Measurements from ENCODE around the gene GLIS1. TPM values are rescaled to one million over a fixed set of nuclear protein-coding genes. Genes with fewer than 3 reads are reported as not detected.

GLIS1 gene
- total and polyA plus RNA-seq, 10 of the 15 experiments (the other 5 are each of a cell fraction or from before 2014, with no cell fraction given) = not detected

- BruUV-seq (replicated peaks) = no TSS peak
- ATAC-seq = no peak
- POLR2A ChIA-PET = no interaction called here
These were observed 12.9 kb downstream of the GLIS1 start for GRCh38 chr1:53726009-53726600.

More at GRCh38 chr1:53726009-53726600, 12.9 kb downstream of the GLIS1 start:
- H3K27me3 ChIP-seq (replicated peaks in 1 of 2; ENCODE audit: control insufficient read depth in 2 of 2, insufficient read depth in 2 of 2, low read length in 1 of 2) = no peaks in the 10 kb centered on the region; a peak in 1 of 4 replicates
- no peaks in the 10 kb centered on the region for H3K9me3 ChIP-seq (replicated peaks; ENCODE audit: control insufficient read depth, insufficient read depth, low read length)
- intact Hi-C loops (cut with micrococcal nuclease; ENCODE audit: unreplicated experiment) (no loop called here), in situ Hi-C loops (cut with MboI) (no loop called here)
- CTCF ChIA-PET = interaction anchor here (1.1 kb wide), 1 partner anchor 9 kb away, joined by 3 read pairs; no protein-coding TSS in a partner anchor
- SMC1A ChIA-PET (ENCODE audit: uncharacterized antibody, unreplicated experiment) = no interaction called here
- no peaks in the 10 kb centered on the region for H3K4me1 ChIP-seq (ENCODE audit: control insufficient read depth, insufficient read depth, low read length)
- no peak overlapping the region for H3K4me3 ChIP-seq
- H4K20me1 ChIP-seq (ENCODE audit: control insufficient read depth, insufficient read depth) = no peaks in the 10 kb centered on the region; the same call in 1 of the 2 replicates
- WGBS (ENCODE audit: insufficient coverage, insufficient replicate concordance, low lambda C conversion rate, missing lambda C conversion rate) = 20% methylated on average over 8 of the region's 8 CpGs
- RAD21 ChIA-PET (ENCODE audit: unreplicated experiment) = no interaction called here
- H3K79me2 ChIP-seq (ENCODE audit: control insufficient read depth, insufficient read depth, low read length) = no peaks in the 10 kb centered on the region
- FAIRE-seq (no peak), DNase-seq (ENCODE audit: low read depth, low spot score) (no peak)
- no peak overlapping the region for H2AFZ ChIP-seq (ENCODE audit: control insufficient read depth, low read depth, low read length)
- no peak overlapping the region for H3K4me2 ChIP-seq (ENCODE audit: control insufficient read depth, insufficient read depth)
- H3K27ac ChIP-seq (ENCODE audit: control insufficient read depth, insufficient read depth) = no peak overlapping the region
- TF ChIP-seq YY1 (IDR thresholded peaks at IDR 0.05; ENCODE audit: low read depth, low read length) (no peak), BMI1 (IDR thresholded peaks at IDR 0.05; ENCODE audit: borderline replicate concordance) (no peak), KDM1A (IDR thresholded peaks at IDR 0.05; ENCODE audit: borderline replicate concordance) (no peak), ZNF384 (IDR thresholded peaks at IDR 0.05; ENCODE audit: borderline replicate concordance, low read depth, low read length) (no peak), CBX5 (IDR thresholded peaks at IDR 0.05; ENCODE audit: low read depth) (no peak), ELK1 (IDR thresholded peaks at IDR 0.05; ENCODE audit: low read depth, low read length) (no peak), NR2F1 (conservative IDR thresholded peaks at IDR 0.05) (no peak), HDAC2 (IDR thresholded peaks at IDR 0.05) (no peak), LARP7 (IDR thresholded peaks at IDR 0.05) (no peak), NFIC (IDR thresholded peaks at IDR 0.05; ENCODE audit: low read depth, low read length) (no peak), CTCF (IDR thresholded peaks at IDR 0.05 in 2 of 3, conservative IDR thresholded peaks at IDR 0.05 in 1 of 3; ENCODE audit: control insufficient read depth in 2 of 3, extremely low read depth in 1 of 3, insufficient read depth in 1 of 3, low read depth in 3 of 3, low read length in 3 of 3) (no peak), TBL1XR1 (IDR thresholded peaks at IDR 0.05; ENCODE audit: low read depth, low read length) (no peak), KAT2A (conservative IDR thresholded peaks at IDR 0.05; ENCODE audit: control insufficient read depth, low read depth, low read length) (no peak), BACH1 (IDR thresholded peaks at IDR 0.05; ENCODE audit: borderline replicate concordance) (no peak), NFXL1 (IDR thresholded peaks at IDR 0.05; ENCODE audit: borderline replicate concordance) (no peak)
- TF ChIP-seq, protein P1, sequence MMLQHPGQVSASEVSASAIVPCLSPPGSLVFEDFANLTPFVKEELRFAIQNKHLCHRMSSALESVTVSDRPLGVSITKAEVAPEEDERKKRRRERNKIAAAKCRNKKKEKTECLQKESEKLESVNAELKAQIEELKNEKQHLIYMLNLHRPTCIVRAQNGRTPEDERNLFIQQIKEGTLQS (IDR thresholded peaks at IDR 0.05; ENCODE audit: borderline replicate concordance, extremely low read depth, low read depth, low read length) = no peak
- TF ChIP-seq, protein P2, sequence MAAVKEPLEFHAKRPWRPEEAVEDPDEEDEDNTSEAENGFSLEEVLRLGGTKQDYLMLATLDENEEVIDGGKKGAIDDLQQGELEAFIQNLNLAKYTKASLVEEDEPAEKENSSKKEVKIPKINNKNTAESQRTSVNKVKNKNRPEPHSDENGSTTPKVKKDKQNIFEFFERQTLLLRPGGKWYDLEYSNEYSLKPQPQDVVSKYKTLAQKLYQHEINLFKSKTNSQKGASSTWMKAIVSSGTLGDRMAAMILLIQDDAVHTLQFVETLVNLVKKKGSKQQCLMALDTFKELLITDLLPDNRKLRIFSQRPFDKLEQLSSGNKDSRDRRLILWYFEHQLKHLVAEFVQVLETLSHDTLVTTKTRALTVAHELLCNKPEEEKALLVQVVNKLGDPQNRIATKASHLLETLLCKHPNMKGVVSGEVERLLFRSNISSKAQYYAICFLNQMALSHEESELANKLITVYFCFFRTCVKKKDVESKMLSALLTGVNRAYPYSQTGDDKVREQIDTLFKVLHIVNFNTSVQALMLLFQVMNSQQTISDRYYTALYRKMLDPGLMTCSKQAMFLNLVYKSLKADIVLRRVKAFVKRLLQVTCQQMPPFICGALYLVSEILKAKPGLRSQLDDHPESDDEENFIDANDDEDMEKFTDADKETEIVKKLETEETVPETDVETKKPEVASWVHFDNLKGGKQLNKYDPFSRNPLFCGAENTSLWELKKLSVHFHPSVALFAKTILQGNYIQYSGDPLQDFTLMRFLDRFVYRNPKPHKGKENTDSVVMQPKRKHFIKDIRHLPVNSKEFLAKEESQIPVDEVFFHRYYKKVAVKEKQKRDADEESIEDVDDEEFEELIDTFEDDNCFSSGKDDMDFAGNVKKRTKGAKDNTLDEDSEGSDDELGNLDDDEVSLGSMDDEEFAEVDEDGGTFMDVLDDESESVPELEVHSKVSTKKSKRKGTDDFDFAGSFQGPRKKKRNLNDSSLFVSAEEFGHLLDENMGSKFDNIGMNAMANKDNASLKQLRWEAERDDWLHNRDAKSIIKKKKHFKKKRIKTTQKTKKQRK (IDR thresholded peaks at IDR 0.05; ENCODE audit: low read depth, low read length) = no peak
- no peak overlapping the region for H3K9ac ChIP-seq (ENCODE audit: control insufficient read depth, insufficient read depth, low read length)
- H3K36me3 ChIP-seq (ENCODE audit: control insufficient read depth in 2 of 2, insufficient read depth in 2 of 2, low read length in 1 of 2) = no peaks in the 10 kb centered on the region

Data from GM12878 (cell line).